Measurements from ENCODE around the gene RGS9BP. TPM values are rescaled to one million over a fixed set of nuclear protein-coding genes. Genes with fewer than 3 reads are reported as not detected.
"Not testable (repeated sequence)": the region's sequence is repeated elsewhere in the genome, so short reads cannot be mapped to it uniquely, and the experiment has no call there.

Gene RGS9BP
- polyA plus RNA-seq, 3 donors = 0.03 TPM; not detected in 2

DNA sequence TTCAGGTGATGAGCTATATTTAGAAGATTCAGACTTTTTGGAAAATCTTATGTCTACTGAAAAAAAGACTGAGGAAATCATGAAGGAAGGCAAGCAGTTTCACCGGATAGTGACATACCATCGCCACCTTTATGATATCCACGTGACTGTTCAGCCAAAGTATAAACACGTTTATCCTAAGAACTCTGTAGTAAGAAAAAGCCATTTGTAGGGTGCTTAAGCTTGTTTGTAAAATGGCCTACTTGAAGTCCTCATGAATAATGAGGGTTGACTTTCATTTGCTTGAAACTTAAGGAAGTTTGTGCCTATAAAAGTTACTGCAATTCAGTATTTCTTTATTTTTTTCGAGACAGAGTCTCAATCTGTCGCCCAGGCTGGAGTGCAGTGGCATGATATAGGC lies 36.1 kb downstream of the RGS9BP start:
- WGBS (ENCODE audit: insufficient coverage) = 88% methylated on average over 1 of the region's 6 CpGs
- no peak for DNase-seq
- no peak overlapping the region for H3K4me3 ChIP-seq (replicated peaks in 1 of 3; ENCODE audit: low read depth in 2 of 3, low read length in 3 of 3)
- peaks cover 0 to 1% (median 0%) of the 10 kb centered on the region in 7 donors for H3K9me3 Mint-ChIP-seq
- no peak overlapping the region for H3K4me2 ChIP-seq (replicated peaks; ENCODE audit: extremely low read depth, low read length, poor library complexity, severe bottlenecking)
- H3K9ac ChIP-seq (ENCODE audit: insufficient read depth, low read length, poor library complexity, severe bottlenecking) = no peak overlapping the region
- H3K27ac ChIP-seq (ENCODE audit: low read depth in 1 of 2, low read length in 2 of 2) = no peak overlapping the region
- intact Hi-C loops (cut with micrococcal nuclease) = no loop called here
- no peaks in the 10 kb centered on the region for H3K27me3 ChIP-seq (ENCODE audit: control insufficient read depth in 2 of 2, insufficient read depth in 2 of 2, low read length in 2 of 2)
- no peaks in the 10 kb centered on the region for H3K9me3 ChIP-seq (replicated peaks in 1 of 2; ENCODE audit: control insufficient read depth in 1 of 2, insufficient read depth in 1 of 2, low read length in 2 of 2)
- peaks cover 18% of the 10 kb centered on the region for H4K20me1 ChIP-seq (ENCODE audit: insufficient read depth, low read length)
- H3K79me2 ChIP-seq (ENCODE audit: insufficient read depth, low read length) = peaks cover 17% of the 10 kb centered on the region
- H3K36me3 ChIP-seq (replicated peaks in 1 of 2; ENCODE audit: control insufficient read depth in 1 of 2, insufficient read depth in 2 of 2, low read length in 2 of 2) = peaks cover 41 to 79% of the 10 kb centered on the region in 2 donors
- TF ChIP-seq, protein P1, sequence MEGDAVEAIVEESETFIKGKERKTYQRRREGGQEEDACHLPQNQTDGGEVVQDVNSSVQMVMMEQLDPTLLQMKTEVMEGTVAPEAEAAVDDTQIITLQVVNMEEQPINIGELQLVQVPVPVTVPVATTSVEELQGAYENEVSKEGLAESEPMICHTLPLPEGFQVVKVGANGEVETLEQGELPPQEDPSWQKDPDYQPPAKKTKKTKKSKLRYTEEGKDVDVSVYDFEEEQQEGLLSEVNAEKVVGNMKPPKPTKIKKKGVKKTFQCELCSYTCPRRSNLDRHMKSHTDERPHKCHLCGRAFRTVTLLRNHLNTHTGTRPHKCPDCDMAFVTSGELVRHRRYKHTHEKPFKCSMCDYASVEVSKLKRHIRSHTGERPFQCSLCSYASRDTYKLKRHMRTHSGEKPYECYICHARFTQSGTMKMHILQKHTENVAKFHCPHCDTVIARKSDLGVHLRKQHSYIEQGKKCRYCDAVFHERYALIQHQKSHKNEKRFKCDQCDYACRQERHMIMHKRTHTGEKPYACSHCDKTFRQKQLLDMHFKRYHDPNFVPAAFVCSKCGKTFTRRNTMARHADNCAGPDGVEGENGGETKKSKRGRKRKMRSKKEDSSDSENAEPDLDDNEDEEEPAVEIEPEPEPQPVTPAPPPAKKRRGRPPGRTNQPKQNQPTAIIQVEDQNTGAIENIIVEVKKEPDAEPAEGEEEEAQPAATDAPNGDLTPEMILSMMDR (IDR thresholded peaks at IDR 0.05) = no peak
- no peak overlapping the region for H3K4me3 Mint-ChIP-seq
- H3K27me3 Mint-ChIP-seq (ENCODE audit: low read depth in 3 of 3) = no peaks in the 10 kb centered on the region
- H3K36me3 Mint-ChIP-seq = peaks cover 45 to 76% of the 10 kb centered on the region in 2 donors
- H2AFZ ChIP-seq (ENCODE audit: insufficient read depth, low read depth, low read length, poor library complexity, severe bottlenecking) = no peak overlapping the region
- H3K27ac Mint-ChIP-seq = no peak overlapping the region
- peaks cover 7% of the 10 kb centered on the region for H3K4me1 Mint-ChIP-seq
- H3K4me1 ChIP-seq (ENCODE audit: control insufficient read depth in 1 of 2, insufficient read depth in 2 of 2, low read length in 2 of 2) = no peaks in the 10 kb centered on the region

DNA sequence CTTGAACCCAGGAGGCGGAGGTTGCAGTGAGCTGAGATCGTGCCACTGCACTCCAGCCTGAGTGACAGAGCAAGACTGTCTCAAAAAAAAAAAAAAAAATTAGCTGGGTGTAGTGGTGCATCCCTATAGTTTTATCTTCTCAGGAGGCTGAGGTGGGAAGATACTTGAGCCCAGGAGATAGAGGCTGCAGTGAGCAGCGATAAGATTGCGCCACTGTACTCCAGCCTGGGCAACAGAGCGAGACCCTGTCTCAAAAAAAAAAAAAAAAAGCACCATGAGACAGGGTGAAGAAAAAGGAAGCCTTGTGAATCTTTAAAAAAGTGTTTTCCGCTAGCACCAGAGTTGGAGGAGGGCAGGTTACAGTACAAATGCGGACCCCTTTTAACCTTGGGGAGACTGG lies 40.6 kb downstream of the RGS9BP start:
- peaks cover 32 to 49% of the 10 kb centered on the region in 2 donors for H3K36me3 Mint-ChIP-seq
- H3K27ac ChIP-seq (ENCODE audit: low read depth in 1 of 2, low read length in 2 of 2); H3K27me3 ChIP-seq (ENCODE audit: control insufficient read depth in 2 of 2, insufficient read depth in 2 of 2, low read length in 2 of 2); H3K79me2 ChIP-seq (ENCODE audit: insufficient read depth, low read length); H3K4me3 Mint-ChIP-seq; H3K4me1 Mint-ChIP-seq; DNase-seq; H3K27me3 Mint-ChIP-seq (ENCODE audit: low read depth in 3 of 3); H3K9me3 ChIP-seq (replicated peaks in 1 of 2; ENCODE audit: control insufficient read depth in 1 of 2, insufficient read depth in 1 of 2, low read length in 2 of 2); H2AFZ ChIP-seq (ENCODE audit: insufficient read depth, low read depth, low read length, poor library complexity, severe bottlenecking); H3K4me2 ChIP-seq (replicated peaks; ENCODE audit: extremely low read depth, low read length, poor library complexity, severe bottlenecking); H4K20me1 ChIP-seq (ENCODE audit: insufficient read depth, low read length); H3K9ac ChIP-seq (ENCODE audit: insufficient read depth, low read length, poor library complexity, severe bottlenecking); H3K4me1 ChIP-seq (ENCODE audit: control insufficient read depth in 1 of 2, insufficient read depth in 2 of 2, low read length in 2 of 2); intact Hi-C loops (cut with micrococcal nuclease); H3K4me3 ChIP-seq (replicated peaks in 1 of 3; ENCODE audit: low read depth in 2 of 3, low read length in 3 of 3): not testable (repeated sequence)
- WGBS (ENCODE audit: insufficient coverage) = 100% methylated on average over 4 of the region's 7 CpGs
- H3K9me3 Mint-ChIP-seq = peaks cover 0 to 14% (median 2%) of the 10 kb centered on the region in 7 donors
- H3K36me3 ChIP-seq (replicated peaks in 1 of 2; ENCODE audit: control insufficient read depth in 1 of 2, insufficient read depth in 2 of 2, low read length in 2 of 2) = peaks cover 30 to 51% of the 10 kb centered on the region in 2 donors
- H3K27ac Mint-ChIP-seq = peak overlapping the region in 1 of 7 donors; percentile 4
